GM12878 (cell line): Measurements from ENCODE around the gene ZNF512. TPM values are rescaled to one million over a fixed set of nuclear protein-coding genes. Genes with fewer than 3 reads are reported as not detected.

Experiments used
- ATAC-seq: fragments of 200-7000 bp; cut with Tn5 transposase; 3 replicates; pipeline ENCODE4 v1.9.1; 2020; ENCODE audit warnings: mild to moderate bottlenecking, moderate library complexity
- BruUV-seq: library from RNA; stranded (reverse); fragments of 400-500 nt; replicated peaks from 2 replicates; lab custom pipeline; 2021; lab: Mats Ljungman, UMichigan
- CTCF ChIA-PET: fragments of 300-600 bp; sonication (Branson Sonifier 250); formaldehyde crosslinking; extraction: SDS; loops from one replicate; lab custom pipeline; 2021; ENCODE audit warnings: inconsistent platforms; lab: Yijun Ruan, JAX
- POLR2A ChIA-PET: fragments of 350-600 bp; formaldehyde crosslinking; extraction: SDS; loops from one replicate; lab custom pipeline; 2021; ENCODE audit warnings: inconsistent platforms; lab: Charles Lee
- RAD21 ChIA-PET: fragments of 300-600 bp; sonication (Branson Sonifier 250); formaldehyde crosslinking; loops from one replicate; lab custom pipeline; 2023; ENCODE audit warnings: antibody characterized with exemption; ENCODE audit not compliant: unreplicated experiment; lab: Charles Lee
- SMC1A ChIA-PET: fragments of 300-600 bp; sonication (Branson Sonifier 250); formaldehyde crosslinking; loops from one replicate; lab custom pipeline; 2023; ENCODE audit not compliant: unreplicated experiment, uncharacterized antibody; lab: Charles Lee
- DNase-seq: peaks from one replicate; pipeline ENCODE4 v3.0.0-alpha.2; 2011; ENCODE audit warnings: low read depth, low spot score
- FAIRE-seq: peaks from 3 replicates; lab custom pipeline; 2011; peaks lifted over from hg19 to GRCh38; lab: Jason Lieb, UNC
- H2AFZ ChIP-seq: 2 replicates; pipeline ENCODE4 v1.6.0; 2011; ENCODE audit warnings: low read depth, low read length, control low read depth; ENCODE audit not compliant: control insufficient read depth
- H3K27ac ChIP-seq: 2 replicates; pipeline ENCODE4 v1.5.1; 2011; ENCODE audit warnings: control low read depth; ENCODE audit not compliant: control insufficient read depth, insufficient read depth
- H3K27me3 ChIP-seq, 2 experiments: replicated peaks in 1 of 2; 2 replicates each; pipeline versions ENCODE4 v1.6.0 to v1.6.1; 2011; ENCODE audit warnings: low read length in 1 of 2; ENCODE audit not compliant: control insufficient read depth in 2 of 2, insufficient read depth in 2 of 2
- H3K36me3 ChIP-seq, 2 experiments: 2 replicates each; pipeline ENCODE4 v1.5.1; 2011; ENCODE audit warnings: low read length in 1 of 2; ENCODE audit not compliant: control insufficient read depth in 2 of 2, insufficient read depth in 2 of 2
- H3K4me1 ChIP-seq: 2 replicates; pipeline ENCODE4 v1.6.1; 2011; ENCODE audit warnings: mild to moderate bottlenecking, low read length, moderate library complexity, mixed read lengths; ENCODE audit not compliant: control insufficient read depth, insufficient read depth
- H3K4me2 ChIP-seq: 2 replicates; pipeline ENCODE4 v1.6.0; 2011; ENCODE audit warnings: control low read depth; ENCODE audit not compliant: control insufficient read depth, insufficient read depth
- H3K4me3 ChIP-seq: fragments of 200-600 bp; sonication (generic); 2 replicates; pipeline ENCODE4 v1.5.1; 2016
- H3K79me2 ChIP-seq: 2 replicates; pipeline ENCODE4 v1.6.0; 2011; ENCODE audit warnings: low read length; ENCODE audit not compliant: control insufficient read depth, insufficient read depth
- H3K9ac ChIP-seq: 2 replicates; pipeline ENCODE4 v1.8.0; 2011; ENCODE audit warnings: low read length, control low read depth, mixed read lengths; ENCODE audit not compliant: control insufficient read depth, insufficient read depth
- H3K9me3 ChIP-seq: replicated peaks from 3 replicates; pipeline ENCODE4 v1.5.1; 2011; ENCODE audit warnings: mild to moderate bottlenecking, low read length; ENCODE audit not compliant: control insufficient read depth, insufficient read depth
- H4K20me1 ChIP-seq: 2 replicates; pipeline ENCODE4 v1.6.0; 2011; ENCODE audit not compliant: control insufficient read depth, insufficient read depth
- BCL11A ChIP-seq: IDR thresholded peaks from 2 replicates; pipeline ENCODE4 v1.6.1; 2011; ENCODE audit warnings: low read depth, low read length
- CHD2 ChIP-seq: IDR thresholded peaks from 2 replicates; pipeline ENCODE4 v1.6.1; 2011; ENCODE audit warnings: low read depth, low read length, improper control_type of control experiment, borderline replicate concordance
- FOXK2 ChIP-seq: fragments of 450-650 bp; IDR thresholded peaks from 2 replicates; pipeline ENCODE4 v1.6.1; 2017; ENCODE audit warnings: mild to moderate bottlenecking, moderate library complexity
- HDGF ChIP-seq: fragments of 450-650 bp; IDR thresholded peaks from 2 replicates; pipeline ENCODE4 v1.6.1; 2016; ENCODE audit warnings: antibody characterized with exemption
- KLF5 ChIP-seq: fragments of 450-650 bp; IDR thresholded peaks from 2 replicates; pipeline ENCODE4 v1.6.1; 2014; ENCODE audit warnings: mild to moderate bottlenecking; ENCODE audit not compliant: partially characterized antibody
- MTA2 ChIP-seq: fragments of 450-650 bp; IDR thresholded peaks from 2 replicates; pipeline ENCODE4 v1.6.1; 2016; ENCODE audit warnings: low read depth, mild to moderate bottlenecking, moderate library complexity
- NFYB ChIP-seq: IDR thresholded peaks from 2 replicates; pipeline ENCODE4 v1.6.1; 2011; ENCODE audit warnings: low read depth, mild to moderate bottlenecking, low read length, improper control_type of control experiment, moderate library complexity; ENCODE audit not compliant: insufficient read depth
- NKRF ChIP-seq: fragments of 450-650 bp; conservative IDR thresholded peaks from 2 replicates; pipeline ENCODE4 v1.6.1; 2017; ENCODE audit warnings: mild to moderate bottlenecking, moderate library complexity
- NRF1 ChIP-seq: conservative IDR thresholded peaks from 2 replicates; pipeline ENCODE4 v1.6.1; 2011; ENCODE audit warnings: mild to moderate bottlenecking, low read depth, low read length, improper control_type of control experiment
- PRDM15 ChIP-seq: fragments of 450-650 bp; formaldehyde crosslinking; IDR thresholded peaks from 2 replicates; pipeline ENCODE4 v1.4.0; 2020; ENCODE audit warnings: mild to moderate bottlenecking, moderate library complexity
- SMC3 ChIP-seq: IDR thresholded peaks from 2 replicates; pipeline ENCODE4 v1.6.1; 2011; ENCODE audit warnings: low read length, improper control_type of control experiment, borderline replicate concordance
- ZNF217 ChIP-seq: fragments of 450-650 bp; IDR thresholded peaks from 2 replicates; pipeline ENCODE4 v1.6.1; 2017; ENCODE audit warnings: antibody characterized with exemption, mild to moderate bottlenecking
- WGBS: methylation state at CpG from one replicate; pipeline ENCODE4 v1.1.6; 2016; ENCODE audit warnings: low lambda C conversion rate; ENCODE audit not compliant: insufficient replicate concordance, insufficient coverage; ENCODE audit errors: missing lambda C conversion rate; 5-methylcytosine and 5-hydroxymethylcytosine counted together
- in situ Hi-C: fragments of 300-500 bp; cut with MboI; formaldehyde crosslinking; loops from 9 replicates; pipeline ENCODE4 v1.14.3; 2018; ENCODE audit warnings: mixed read lengths
- intact Hi-C: fragments of 100-400 bp; cut with micrococcal nuclease; formaldehyde crosslinking; loops from one replicate; pipeline ENCODE4 v1.14.2; 2022; ENCODE audit not compliant: unreplicated experiment
- polyA plus RNA-seq, 11 experiments: library from polyadenylated mRNA; depleted of rRNA in 4 of 11; unstranded in 6 of 11; stranded (reverse) in 5 of 11; fragments of >200 nt; fragmentation: Nextera tagmentation in 4 of 11; fragmentation: Illumina TruSeq in 1 of 11; extraction: Ambion mirVana in 4 of 11; extraction: Trizol in 1 of 11; gene quantifications; 1 replicate in 1 of 11; 2 replicates in 10 of 11; pipeline versions ENCODE4 v1.2.1 to v1.2.3, GENCODE V29; 2011 to 2016; ENCODE audit warnings: inconsistent platforms in 2 of 11, missing spikeins in 2 of 11, low read depth in 1 of 11
- total RNA-seq, 4 experiments: library from RNA; depleted of rRNA in 3 of 4; stranded (reverse); fragments of >200 nt in 3 of 4; fragmentation: Illumina TruSeq in 1 of 4; extraction: Trizol in 1 of 4; gene quantifications; 2 replicates each; pipeline versions ENCODE4 v1.2.1 to v1.2.3, GENCODE V29; 2013 to 2021

ZNF512 gene
- total and polyA plus RNA-seq, 10 of the 15 experiments (the other 5 are each of a cell fraction or from before 2014, with no cell fraction given), result 14.1 to 61.9 (median 31.2) TPM

- intact Hi-C loops (no loop called here), in situ Hi-C loops (no loop called here)
- no peaks in the 10 kb centered on the region for H3K9me3 ChIP-seq
- no peak overlapping the region for H3K27ac ChIP-seq
- FAIRE-seq, result no peak
- ChIA-PET SMC1A (no interaction called here), RAD21 (no interaction called here), POLR2A (no interaction called here), CTCF (interaction anchor here (1.4 kb wide), 1 partner anchor 45 kb away, joined by 3 read pairs; no protein-coding TSS in a partner anchor)
- 67% methylated on average over 3 of the region's 3 CpGs for WGBS
- H3K4me3 ChIP-seq, result no peak overlapping the region
- H3K4me2 ChIP-seq, result no peak overlapping the region
- no peak overlapping the region for H2AFZ ChIP-seq
- no TSS peak for BruUV-seq
- no peak overlapping the region for H3K9ac ChIP-seq
- no peaks in the 10 kb centered on the region for H3K27me3 ChIP-seq
- no peaks in the 10 kb centered on the region for H4K20me1 ChIP-seq
- H3K36me3 ChIP-seq, result peaks cover 0 to 31% of the 10 kb centered on the region in 2 experiments; a peak in 2 of 4 replicates
- DNase-seq, result no peak
- no peak for ATAC-seq
- H3K79me2 ChIP-seq, result no peaks in the 10 kb centered on the region
- H3K4me1 ChIP-seq, result no peaks in the 10 kb centered on the region
- no peak for TF ChIP-seq KLF5
These were observed 55.9 kb downstream of the ZNF512 start for GRCh38 chr2:27638709-27639108.

GRCh38 chr2:27640722-27641245 is 57.9 kb downstream of the ZNF512 start:
- DNase-seq (no peak), ATAC-seq (no peak), FAIRE-seq (no peak)
- no peaks in the 10 kb centered on the region for H3K4me1 ChIP-seq
- H3K36me3 ChIP-seq, result peaks cover 0 to 25% of the 10 kb centered on the region in 2 experiments; a peak in 2 of 4 replicates
- no peaks in the 10 kb centered on the region for H3K27me3 ChIP-seq
- no peaks in the 10 kb centered on the region for H3K9me3 ChIP-seq
- 76% methylated on average over 2 of the region's 2 CpGs for WGBS
- H3K9ac ChIP-seq, result no peak overlapping the region
- no peak overlapping the region for H3K4me2 ChIP-seq
- ChIA-PET RAD21 (no interaction called here), CTCF (interaction anchor here (0.8 kb wide), 1 partner anchor 23 kb away, joined by 3 read pairs; the partner anchor contains the start of genes SLC4A1AP and SUPT7L), POLR2A (no interaction called here), SMC1A (interaction anchor here (1.0 kb wide), 1 partner anchor 14 kb away, joined by 3 read pairs; no protein-coding TSS in a partner anchor)
- H4K20me1 ChIP-seq, result no peaks in the 10 kb centered on the region
- no peaks in the 10 kb centered on the region for H3K79me2 ChIP-seq
- no peak overlapping the region for H2AFZ ChIP-seq
- no peak overlapping the region for H3K27ac ChIP-seq
- no TSS peak for BruUV-seq
- in situ Hi-C loops, result no loop called here
- no peak overlapping the region for H3K4me3 ChIP-seq
- intact Hi-C loops, result no loop called here
- TF ChIP-seq CHD2 (no peak), SMC3 (no peak), MTA2 (no peak), KLF5 (no peak), FOXK2 (no peak), NFYB (no peak), NRF1 (no peak), PRDM15 (CRISPR knock-in tag) (no peak), ZNF217 (no peak), HDGF (no peak), BCL11A (no peak), NKRF (no peak)
